SK-N-SH (cell line): ENCODE results near the gene ANKRD37. TPM values are rescaled to one million over a fixed set of nuclear protein-coding genes. Genes with fewer than 3 reads are reported as not detected.

Experiments
- CTCF ChIA-PET: fragments of 300-600, 350-600 bp; formaldehyde crosslinking; extraction: SDS; loops from one replicate; lab custom pipeline; 2021; lab: Yijun Ruan, JAX
- POLR2A ChIA-PET: fragments of 350-600 bp; sonication (Branson Sonifier 250); formaldehyde crosslinking; extraction: SDS; loops from one replicate; lab custom pipeline; 2020; ENCODE audit warnings: antibody characterized with exemption, inconsistent platforms; lab: Yijun Ruan, JAX
- DNase-seq: peaks from one replicate; pipeline ENCODE4 v3.0.0; 2012
- H2AFZ ChIP-seq: fragments of 200-600 bp; sonication (generic); 2 replicates; pipeline ENCODE4 v1.8.1; 2016; ENCODE audit warnings: antibody characterized with exemption, mild to moderate bottlenecking, low read depth
- H3F3A ChIP-seq: fragments of 200-600 bp; sonication (generic); replicated peaks from 2 replicates; pipeline ENCODE3; 2016; ENCODE audit warnings: antibody characterized with exemption, mild to moderate bottlenecking; ENCODE audit not compliant: insufficient read depth
- H3K27ac ChIP-seq, 2 experiments: fragments of 200-500 bp in 1 of 2; fragments of 200-600 bp in 1 of 2; sonication (Bioruptor generic) in 1 of 2; sonication (generic), shearing (Covaris generic) in 1 of 2; 2 replicates each; pipeline versions ENCODE4 v1.5.1 to v1.6.1; 2014 to 2016; ENCODE audit warnings: low read depth in 2 of 2, inconsistent platforms in 1 of 2, low read length in 1 of 2, mild to moderate bottlenecking in 1 of 2, mixed read lengths in 1 of 2
- H3K27me3 ChIP-seq: fragments of 200-600 bp; sonication (generic), shearing (Covaris generic); 2 replicates; pipeline ENCODE4 v1.6.1; 2016; ENCODE audit warnings: mixed run types; ENCODE audit not compliant: insufficient read depth
- H3K36me3 ChIP-seq, 2 experiments: fragments of 200-500 bp in 1 of 2; fragments of 200-600 bp in 1 of 2; sonication (Bioruptor generic) in 1 of 2; sonication (generic) in 1 of 2; replicated peaks in 1 of 2; 2 replicates each; pipeline versions ENCODE3 to v1.5.1; 2014 to 2016; ENCODE audit warnings: low read length in 1 of 2, mild to moderate bottlenecking in 1 of 2; ENCODE audit not compliant: insufficient read depth in 2 of 2, control insufficient read depth in 1 of 2
- H3K4me1 ChIP-seq, 2 experiments: fragments of 200-500 bp in 1 of 2; fragments of 200-600 bp in 1 of 2; sonication (Bioruptor generic) in 1 of 2; sonication (generic), shearing (Covaris generic) in 1 of 2; 2 replicates each; pipeline versions ENCODE4 v1.5.1 to v1.6.1; 2014 to 2016; ENCODE audit warnings: low read depth in 1 of 2, low read length in 1 of 2, mixed run types in 1 of 2; ENCODE audit not compliant: insufficient read depth in 2 of 2, control insufficient read depth in 1 of 2
- H3K4me2 ChIP-seq: fragments of 200-600 bp; sonication (generic), shearing (Covaris generic); 2 replicates; pipeline ENCODE4 v1.6.1; 2017; ENCODE audit warnings: mixed run types
- H3K4me3 ChIP-seq, 2 experiments: fragments of 200-500 bp in 1 of 2; fragments of 200-600 bp in 1 of 2; sonication (Bioruptor generic) in 1 of 2; sonication (generic), shearing (Covaris generic) in 1 of 2; 2 replicates each; pipeline versions ENCODE4 v1.5.1 to v1.8.1; 2014 to 2016; ENCODE audit warnings: low read depth in 2 of 2, inconsistent platforms in 1 of 2, low read length in 1 of 2, mild to moderate bottlenecking in 1 of 2, mixed read lengths in 1 of 2, moderate library complexity in 1 of 2
- H3K79me2 ChIP-seq: fragments of 200-600 bp; sonication (generic); 2 replicates; pipeline ENCODE4 v1.8.1; 2017; ENCODE audit warnings: mild to moderate bottlenecking; ENCODE audit not compliant: insufficient read depth
- H3K9ac ChIP-seq: fragments of 200-600 bp; sonication (generic); 2 replicates; pipeline ENCODE4 v1.6.1; 2017; ENCODE audit warnings: mixed run types
- H3K9me2 ChIP-seq: fragments of 200-600 bp; sonication (generic); 2 replicates; pipeline ENCODE4 v1.6.1; 2017; ENCODE audit warnings: mixed run types
- H3K9me3 ChIP-seq: fragments of 200-600 bp; sonication (generic); 2 replicates; pipeline ENCODE4 v1.6.1; 2017; ENCODE audit warnings: mixed run types, mild to moderate bottlenecking, moderate library complexity
- H4K20me1 ChIP-seq: fragments of 200-600 bp; sonication (generic); 2 replicates; pipeline ENCODE4 v1.6.1; 2017; ENCODE audit warnings: mild to moderate bottlenecking, mixed run types; ENCODE audit not compliant: insufficient read depth
- EZH2phosphoT487 ChIP-seq: fragments of 200-600 bp; sonication (generic); IDR thresholded peaks from 2 replicates; pipeline ENCODE4 v1.6.1; 2017; ENCODE audit warnings: low read depth, mixed run types, mild to moderate bottlenecking, antibody characterized with exemption, moderate library complexity, borderline replicate concordance
- WGBS: methylation state at CpG from one replicate; pipeline ENCODE4 v1.1.6; 2017; ENCODE audit warnings: low lambda C conversion rate; 5-methylcytosine and 5-hydroxymethylcytosine counted together
- polyA plus RNA-seq, 3 experiments: library from polyadenylated mRNA; depleted of rRNA; stranded (reverse); fragments of >200 nt; gene quantifications; 2 replicates each; pipeline ENCODE4 v1.2.3, GENCODE V29; 2012
- small RNA-seq, 7 experiments: library from RNA; depleted of rRNA; stranded (forward); fragments of <200 nt; gene quantifications; one replicate each; pipeline ENCODE3, GENCODE V24; 2012

The ANKRD37 gene
- polyA plus RNA-seq, 1 of the 3 experiments (the other 2 are of a cell fraction) = 10.1 TPM

DNA sequence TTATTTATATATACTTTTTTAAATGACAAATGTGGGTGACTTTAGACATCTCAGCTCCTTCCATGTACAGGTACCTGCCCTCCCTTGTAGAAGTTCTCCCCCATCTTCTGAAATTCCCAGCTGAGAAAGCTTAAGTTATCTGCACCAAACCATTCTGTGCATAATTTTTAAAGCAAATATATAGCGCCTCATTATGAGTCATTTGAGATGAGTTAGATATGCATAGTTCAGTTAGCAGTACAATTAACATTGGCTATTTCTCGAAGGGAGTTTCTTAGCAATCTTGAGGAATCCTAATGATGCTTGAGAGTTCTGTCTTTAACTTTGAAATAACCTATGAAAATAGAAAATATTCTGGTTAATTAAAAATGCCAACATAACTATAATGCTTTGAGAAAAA is 48.6 kb downstream of the ANKRD37 start:
- H3K9me3 ChIP-seq = no peaks in the 10 kb centered on the region
- no peak overlapping the region for H3K27ac ChIP-seq
- no peaks in the 10 kb centered on the region for H3K27me3 ChIP-seq
- ChIA-PET POLR2A (no interaction called here), CTCF (no interaction called here)
- no peaks in the 10 kb centered on the region for H3K79me2 ChIP-seq
- no peaks in the 10 kb centered on the region for H3K4me1 ChIP-seq
- no peaks in the 10 kb centered on the region for H3F3A ChIP-seq
- no peak overlapping the region for H2AFZ ChIP-seq
- no peak for DNase-seq
- TF ChIP-seq EZH2phosphoT487 = no peak
- no peak overlapping the region for H3K4me3 ChIP-seq
- no peaks in the 10 kb centered on the region for H4K20me1 ChIP-seq
- no peaks in the 10 kb centered on the region for H3K36me3 ChIP-seq
- H3K9ac ChIP-seq = no peak overlapping the region
- WGBS = 80% methylated on average over 2 of the region's 2 CpGs
- no peak overlapping the region for H3K4me2 ChIP-seq
- H3K9me2 ChIP-seq = no peaks in the 10 kb centered on the region

Small RNA genes lying within 50 kb of the gene (small RNA-seq; reads per million reads assigned to genes)
- 0 reads per million in 7 experiments for gene RF00019

Other genes starting within 250 kb of the ANKRD37 start
- gene CFAP97, start 192.8 kb upstream of the ANKRD37 start, polyA plus RNA-seq (2012; rRNA removed) = 10.6 and 14.1 TPM in 2 replicates
- 8.5 and 11.4 TPM in 2 replicates for gene SNX25, start 187.2 kb upstream of the ANKRD37 start, polyA plus RNA-seq (2012; rRNA removed)
- 0.30 and 0.52 TPM in 2 replicates for gene LRP2BP, start 917 bp upstream of the ANKRD37 start, polyA plus RNA-seq (2012; rRNA removed)
- 15.5 and 17.6 TPM in 2 replicates for gene UFSP2, start 29.1 kb downstream of the ANKRD37 start, polyA plus RNA-seq (2012; rRNA removed)
- gene CCDC110, start 74.9 kb downstream of the ANKRD37 start, polyA plus RNA-seq (2012; rRNA removed) = 0.05 TPM in 1 of 2 replicates, not detected in the other
- 0.08 and 0.58 TPM in 2 replicates for gene PDLIM3, start 138.7 kb downstream of the ANKRD37 start, polyA plus RNA-seq (2012; rRNA removed)